Tracheal epithelial cell (primary cell): Measurements from ENCODE around the gene TM4SF18. TPM values are rescaled to one million over a fixed set of nuclear protein-coding genes. Genes with fewer than 3 reads are reported as not detected.

ENCODE experiments used
- total RNA-seq: library from RNA; depleted of rRNA; stranded (reverse); fragments of >200 nt; gene quantifications from 2 replicates; pipeline ENCODE4 v1.2.1, GENCODE V29; 2014

TM4SF18 gene, protein sequence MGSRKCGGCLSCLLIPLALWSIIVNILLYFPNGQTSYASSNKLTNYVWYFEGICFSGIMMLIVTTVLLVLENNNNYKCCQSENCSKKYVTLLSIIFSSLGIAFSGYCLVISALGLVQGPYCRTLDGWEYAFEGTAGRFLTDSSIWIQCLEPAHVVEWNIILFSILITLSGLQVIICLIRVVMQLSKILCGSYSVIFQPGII
- total RNA-seq: 0.21 and 8.0 TPM in 2 replicates

GRCh38 chr3:149333176-149333859, at the start of gene TM4SF18:
Gene TM4SF18, minus strand, starts transcription at chr3:149333636. Its CDS starts 254 bp downstream, at chr3:149333382.

DNA sequence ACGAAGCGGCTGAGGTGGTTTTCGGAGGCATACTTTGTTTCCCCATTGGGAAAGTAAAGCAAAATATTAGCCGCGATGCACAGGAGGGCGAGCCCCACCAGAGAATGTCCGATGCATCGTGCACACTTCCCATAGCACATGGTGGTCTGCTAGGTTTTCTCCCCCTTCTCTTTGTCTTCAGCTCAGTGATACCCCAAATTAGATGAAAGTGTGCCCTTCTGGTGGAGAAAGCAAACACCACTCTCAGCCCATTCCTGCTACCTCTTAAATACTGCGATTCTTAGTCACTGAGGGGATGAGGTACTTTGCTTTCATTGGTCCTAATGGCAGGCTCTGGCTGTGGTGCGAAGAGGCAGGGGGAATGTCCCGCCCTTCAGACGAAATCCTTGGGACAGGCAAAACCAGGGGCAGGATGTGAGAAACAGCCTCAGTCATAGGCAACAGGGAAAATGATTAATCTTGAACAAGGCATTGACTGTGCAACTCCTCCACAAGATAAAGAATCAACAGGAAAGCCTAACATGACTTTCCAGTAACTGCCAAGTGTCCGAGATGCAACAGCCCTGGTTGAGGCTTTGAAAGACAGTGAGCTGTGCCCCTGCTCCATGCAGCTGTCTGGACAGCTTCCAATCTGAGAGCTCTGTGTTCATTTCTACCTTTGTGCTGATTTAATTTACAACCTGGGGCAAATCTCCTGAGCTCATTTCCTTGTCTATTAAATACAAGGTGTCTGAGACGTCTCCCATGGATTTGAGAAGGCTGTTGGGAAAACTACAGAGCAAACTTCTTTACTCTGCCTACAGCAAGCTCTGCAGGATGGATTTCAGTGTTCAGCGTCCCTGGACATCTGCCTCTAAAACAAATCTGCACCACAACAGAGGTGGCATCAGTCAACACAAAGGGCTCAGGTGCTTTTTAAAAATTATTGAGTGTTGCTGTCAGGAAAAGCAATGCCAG, 44.2 kb upstream of the TM4SF18 start, which contains the start of gene TM4SF1:
Gene TM4SF1 (minus strand): TSS at position 242 of the 957 bp plus-strand sequence. CDS start 102 bp downstream, at position 140.

Other genes with a start within 250 kb of the TM4SF18 start
- gene HLTF, start 247.1 kb downstream of the TM4SF18 start, total RNA-seq: 23.6 and 24.9 TPM in 2 replicates
- gene HPS3, start 204.0 kb downstream of the TM4SF18 start, total RNA-seq: 19.4 and 19.5 TPM in 2 replicates
- gene CP, start 111.8 kb downstream of the TM4SF18 start, total RNA-seq: 0.21 and 0.48 TPM in 2 replicates
- 79.7 and 277 TPM in 2 replicates for gene TM4SF1, start 44.0 kb upstream of the TM4SF18 start, total RNA-seq
- gene TM4SF4, start 141.1 kb upstream of the TM4SF18 start, total RNA-seq: not detected in 2 replicates